Testis (tissue), 3 donors: ENCODE data around the gene CCDC106. TPM values are rescaled to one million over a fixed set of nuclear protein-coding genes. Genes with fewer than 3 reads are reported as not detected.

ENCODE experiments used
- DNase-seq: peaks from one replicate; pipeline ENCODE4 v3.0.0-alpha.2; 2019
- H3K27ac ChIP-seq, 2 donors: fragments of 200-600 bp; sonication (generic); one replicate each; pipeline ENCODE4 v1.5.1; 2019
- H3K27me3 ChIP-seq: fragments of 200-600 bp; sonication (generic); one replicate; pipeline ENCODE4 v1.5.1; 2019
- H3K36me3 ChIP-seq: fragments of 200-600 bp; sonication (generic); one replicate; pipeline ENCODE4 v1.5.1; 2017; ENCODE audit warnings: low read depth; ENCODE audit errors: missing control alignments
- H3K4me1 ChIP-seq: fragments of 200-600 bp; sonication (generic); one replicate; pipeline ENCODE4 v1.5.1; 2019
- H3K4me3 ChIP-seq, 2 donors: fragments of 200-600 bp; sonication (generic); one replicate each; pipeline ENCODE4 v1.5.1; 2017 to 2019
- H3K9me3 ChIP-seq: fragments of 200-600 bp; sonication (generic); one replicate; pipeline ENCODE4 v1.5.1; 2017
- POLR2A ChIP-seq: fragments of 450-650 bp; IDR thresholded peaks from one replicate; pipeline ENCODE4 v1.6.1; 2017; ENCODE audit warnings: antibody characterized with exemption, mild to moderate bottlenecking, moderate library complexity
- WGBS, 2 donors: methylation state at CpG; one replicate each; pipeline ENCODE4 v1.1.5; 2018; 5-methylcytosine and 5-hydroxymethylcytosine counted together
- intact Hi-C: fragments of 100-400 bp; cut with DNase I; formaldehyde crosslinking; loops from one replicate; pipeline ENCODE4 v1.15.1; 2023; ENCODE audit warnings: low total_unique reads
- polyA plus RNA-seq: library from polyadenylated mRNA; stranded (reverse); fragments of 350-450 nt; fragmentation: Illumina TruSeq; extraction: RNeasy Lipid Tissue Mini Kit (QIAGEN cat#74804); gene quantifications from one replicate; pipeline ENCODE4 v1.2.3, GENCODE V29; 2014; ENCODE audit warnings: low read depth, low replicate concordance; ENCODE audit not compliant: insufficient read depth
- total RNA-seq, 2 donors: library from RNA; depleted of rRNA; stranded (reverse); fragments of >200 nt; gene quantifications; one replicate each; pipeline ENCODE4 v1.2.3, GENCODE V29; 2016
- TF ChIP-seq, protein P1 (sequence below), 3 experiments: fragments of 450-650 bp in 2 of 3; fragments of 200-600 bp in 1 of 3; sonication (generic) in 1 of 3; IDR thresholded peaks; one replicate each; pipeline ENCODE4 v1.5.1; 2016 to 2019; ENCODE audit warnings: antibody characterized with exemption in 3 of 3, mild to moderate bottlenecking in 2 of 3, moderate library complexity in 1 of 3

Gene CCDC106
- total and polyA plus RNA-seq, 3 donors from 2014 or later = 34.5 to 84.9 (median 57.0) TPM

DNA sequence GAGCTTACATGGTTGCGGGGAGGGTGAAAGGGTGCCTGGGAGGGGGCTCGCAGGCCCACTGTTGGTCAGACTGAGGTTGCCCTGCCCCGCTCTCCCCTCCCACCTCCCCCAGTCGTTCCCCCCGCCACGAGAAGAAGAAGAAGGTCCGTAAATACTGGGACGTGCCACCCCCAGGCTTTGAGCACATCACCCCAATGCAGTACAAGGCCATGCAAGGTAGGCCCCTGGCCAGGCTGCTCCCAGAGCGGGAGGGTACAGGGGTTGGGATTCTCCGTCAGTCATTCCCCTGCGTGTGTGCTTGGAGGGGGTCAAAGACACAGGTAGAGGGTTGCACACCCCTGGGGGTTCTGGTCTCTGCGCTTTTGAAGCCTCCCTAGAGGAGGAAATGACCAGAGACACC, 12.4 kb downstream of the CCDC106 start:
- H3K36me3 ChIP-seq = no peaks in the 10 kb centered on the region
- no peaks in the 10 kb centered on the region for H3K27me3 ChIP-seq
- peaks cover 69% of the 10 kb centered on the region for H3K4me1 ChIP-seq
- no peak for DNase-seq
- intact Hi-C loops = no loop called here
- TF ChIP-seq, protein P1, sequence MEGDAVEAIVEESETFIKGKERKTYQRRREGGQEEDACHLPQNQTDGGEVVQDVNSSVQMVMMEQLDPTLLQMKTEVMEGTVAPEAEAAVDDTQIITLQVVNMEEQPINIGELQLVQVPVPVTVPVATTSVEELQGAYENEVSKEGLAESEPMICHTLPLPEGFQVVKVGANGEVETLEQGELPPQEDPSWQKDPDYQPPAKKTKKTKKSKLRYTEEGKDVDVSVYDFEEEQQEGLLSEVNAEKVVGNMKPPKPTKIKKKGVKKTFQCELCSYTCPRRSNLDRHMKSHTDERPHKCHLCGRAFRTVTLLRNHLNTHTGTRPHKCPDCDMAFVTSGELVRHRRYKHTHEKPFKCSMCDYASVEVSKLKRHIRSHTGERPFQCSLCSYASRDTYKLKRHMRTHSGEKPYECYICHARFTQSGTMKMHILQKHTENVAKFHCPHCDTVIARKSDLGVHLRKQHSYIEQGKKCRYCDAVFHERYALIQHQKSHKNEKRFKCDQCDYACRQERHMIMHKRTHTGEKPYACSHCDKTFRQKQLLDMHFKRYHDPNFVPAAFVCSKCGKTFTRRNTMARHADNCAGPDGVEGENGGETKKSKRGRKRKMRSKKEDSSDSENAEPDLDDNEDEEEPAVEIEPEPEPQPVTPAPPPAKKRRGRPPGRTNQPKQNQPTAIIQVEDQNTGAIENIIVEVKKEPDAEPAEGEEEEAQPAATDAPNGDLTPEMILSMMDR (IDR thresholded peaks at IDR 0.05) = no peak
- TF ChIP-seq POLR2A = no peak
- no peaks in the 10 kb centered on the region for H3K9me3 ChIP-seq
- H3K4me3 ChIP-seq = no peak overlapping the region
- WGBS, 2 donors = 70 to 75% methylated on average over 11 to 12 of the region's 12 CpGs
- H3K27ac ChIP-seq = peak overlapping the region; percentile 1 to 69

DNA sequence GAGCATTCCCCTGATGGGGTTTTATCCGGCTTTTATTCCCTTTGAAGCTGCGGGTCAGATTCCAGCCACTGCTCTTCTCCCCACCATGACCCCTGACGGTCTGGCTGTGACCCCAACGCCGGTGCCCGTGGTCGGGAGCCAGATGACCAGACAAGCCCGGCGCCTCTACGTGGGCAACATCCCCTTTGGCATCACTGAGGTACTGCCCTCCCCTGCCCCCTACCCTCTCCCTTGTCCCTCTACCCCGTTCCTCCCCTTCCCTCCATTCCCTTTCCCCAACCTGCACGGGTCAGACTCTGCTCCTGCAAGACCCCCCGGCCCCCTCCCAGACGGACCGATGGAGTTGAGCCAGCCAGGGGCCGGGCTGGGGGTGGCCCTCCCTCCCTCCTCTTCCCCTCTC, 13.0 kb downstream of the CCDC106 start:
- Histone ChIP-seq H3K27ac (peak overlapping the region; percentile 1 to 69), H3K4me3 (no peak overlapping the region), H3K4me1 (peaks cover 67% of the 10 kb centered on the region), H3K9me3 (no peaks in the 10 kb centered on the region), H3K27me3 (no peaks in the 10 kb centered on the region), H3K36me3 (no peaks in the 10 kb centered on the region)
- WGBS, 2 donors = 72% methylated on average over 16 of the region's 16 CpGs
- intact Hi-C loops = no loop called here
- DNase-seq = no peak
- TF ChIP-seq, protein P1 (IDR thresholded peaks at IDR 0.05) = no peak
- TF ChIP-seq POLR2A = no peak

DNA sequence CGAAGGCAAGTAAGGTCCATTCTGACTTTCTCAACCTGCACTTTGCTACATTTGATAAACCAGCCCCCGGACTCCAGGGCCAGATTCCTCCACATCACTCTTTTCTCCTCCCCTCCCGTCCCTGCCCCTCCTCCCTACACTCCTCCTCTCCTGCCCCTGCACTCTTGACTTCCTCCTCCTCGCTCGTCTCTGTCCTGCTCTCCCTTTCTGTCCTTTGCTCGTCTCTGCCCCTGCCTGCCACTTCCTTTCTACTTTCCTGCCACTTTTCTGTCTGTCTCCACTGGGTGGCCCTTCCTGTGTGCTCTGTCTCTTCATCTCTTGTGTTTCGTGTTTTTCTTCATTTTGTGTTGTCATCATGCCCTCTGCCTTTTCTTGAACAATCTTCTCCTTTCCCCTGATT, 13.8 kb downstream of the CCDC106 start:
- DNase-seq = peak; percentile 86
- intact Hi-C loops = no loop called here
- Histone ChIP-seq H3K27me3 (no peaks in the 10 kb centered on the region), H3K27ac (no peak overlapping the region), H3K9me3 (no peaks in the 10 kb centered on the region), H3K36me3 (no peaks in the 10 kb centered on the region), H3K4me3 (no peak overlapping the region), H3K4me1 (peaks cover 59% of the 10 kb centered on the region)
- TF ChIP-seq, protein P1 (IDR thresholded peaks at IDR 0.05) = no peak
- TF ChIP-seq POLR2A = no peak
- 51 to 61% methylated on average over 7 of the region's 7 CpGs for WGBS, 2 donors

DNA sequence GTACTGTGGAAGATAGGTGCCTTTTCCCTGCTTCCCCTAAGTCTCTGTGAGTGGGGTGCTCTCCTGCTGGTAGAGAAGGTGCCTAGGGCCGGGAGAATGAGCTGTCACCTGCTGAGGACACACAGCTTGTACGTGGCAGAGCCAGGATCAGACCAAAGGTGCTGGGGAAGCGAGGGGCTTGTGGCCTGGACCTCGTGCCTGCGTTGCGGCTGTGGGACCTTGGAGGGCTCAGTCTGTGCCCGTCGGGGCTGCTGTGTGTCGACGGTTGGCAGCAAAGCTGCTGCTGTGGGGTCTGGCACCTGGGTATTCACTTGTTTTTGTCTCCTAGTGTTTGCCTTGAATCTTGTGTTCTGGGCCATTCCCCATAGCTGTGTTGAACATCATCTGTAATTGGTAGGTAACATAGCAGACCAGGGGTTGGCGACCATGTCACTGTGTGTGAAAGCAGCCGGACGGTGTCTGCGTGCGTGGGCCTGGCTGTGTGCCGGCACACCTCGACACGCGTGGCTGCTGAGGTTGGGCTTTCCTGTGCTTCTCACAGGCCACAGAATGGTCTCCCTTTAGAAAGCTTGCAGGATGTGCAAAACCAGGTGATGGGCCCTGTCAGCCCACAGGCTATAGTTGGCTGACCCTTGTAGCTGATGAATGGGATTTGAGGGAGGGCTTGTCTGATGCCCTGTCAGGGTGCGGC, 16.0 kb downstream of the CCDC106 start:
- Histone ChIP-seq H3K27me3 (no peaks in the 10 kb centered on the region), H3K27ac (no peak overlapping the region), H3K9me3 (no peaks in the 10 kb centered on the region), H3K4me3 (no peak overlapping the region), H3K4me1 (peaks cover 42% of the 10 kb centered on the region), H3K36me3 (no peaks in the 10 kb centered on the region)
- WGBS, 2 donors = 80 to 83% methylated on average over 10 to 20 of the region's 20 CpGs
- intact Hi-C loops = no loop called here
- TF ChIP-seq, protein P1 (IDR thresholded peaks at IDR 0.05) = no peak
- no peak for TF ChIP-seq POLR2A
- no peak for DNase-seq
